SK-N-SH (cell line): Measurements from ENCODE around the gene ANKRD33B. TPM values are rescaled to one million over a fixed set of nuclear protein-coding genes. Genes with fewer than 3 reads are reported as not detected.

Source experiments
- CTCF ChIA-PET: fragments of 300-600, 350-600 bp; formaldehyde crosslinking; extraction: SDS; loops from one replicate; lab custom pipeline; 2021; lab: Yijun Ruan, JAX
- POLR2A ChIA-PET: fragments of 350-600 bp; sonication (Branson Sonifier 250); formaldehyde crosslinking; extraction: SDS; loops from one replicate; lab custom pipeline; 2020; ENCODE audit warnings: antibody characterized with exemption, inconsistent platforms; lab: Yijun Ruan, JAX
- DNase-seq: peaks from one replicate; pipeline ENCODE4 v3.0.0; 2012
- H2AFZ ChIP-seq: fragments of 200-600 bp; sonication (generic); 2 replicates; pipeline ENCODE4 v1.8.1; 2016; ENCODE audit warnings: antibody characterized with exemption, mild to moderate bottlenecking, low read depth
- H3F3A ChIP-seq: fragments of 200-600 bp; sonication (generic); replicated peaks from 2 replicates; pipeline ENCODE3; 2016; ENCODE audit warnings: antibody characterized with exemption, mild to moderate bottlenecking; ENCODE audit not compliant: insufficient read depth
- H3K27ac ChIP-seq, 2 experiments: fragments of 200-500 bp in 1 of 2; fragments of 200-600 bp in 1 of 2; sonication (Bioruptor generic) in 1 of 2; sonication (generic), shearing (Covaris generic) in 1 of 2; 2 replicates each; pipeline versions ENCODE4 v1.5.1 to v1.6.1; 2014 to 2016; ENCODE audit warnings: low read depth in 2 of 2, inconsistent platforms in 1 of 2, low read length in 1 of 2, mild to moderate bottlenecking in 1 of 2, mixed read lengths in 1 of 2
- H3K27me3 ChIP-seq: fragments of 200-600 bp; sonication (generic), shearing (Covaris generic); 2 replicates; pipeline ENCODE4 v1.6.1; 2016; ENCODE audit warnings: mixed run types; ENCODE audit not compliant: insufficient read depth
- H3K36me3 ChIP-seq, 2 experiments: fragments of 200-500 bp in 1 of 2; fragments of 200-600 bp in 1 of 2; sonication (Bioruptor generic) in 1 of 2; sonication (generic) in 1 of 2; replicated peaks in 1 of 2; 2 replicates each; pipeline versions ENCODE3 to v1.5.1; 2014 to 2016; ENCODE audit warnings: low read length in 1 of 2, mild to moderate bottlenecking in 1 of 2; ENCODE audit not compliant: insufficient read depth in 2 of 2, control insufficient read depth in 1 of 2
- H3K4me1 ChIP-seq, 2 experiments: fragments of 200-500 bp in 1 of 2; fragments of 200-600 bp in 1 of 2; sonication (Bioruptor generic) in 1 of 2; sonication (generic), shearing (Covaris generic) in 1 of 2; 2 replicates each; pipeline versions ENCODE4 v1.5.1 to v1.6.1; 2014 to 2016; ENCODE audit warnings: low read depth in 1 of 2, low read length in 1 of 2, mixed run types in 1 of 2; ENCODE audit not compliant: insufficient read depth in 2 of 2, control insufficient read depth in 1 of 2
- H3K4me2 ChIP-seq: fragments of 200-600 bp; sonication (generic), shearing (Covaris generic); 2 replicates; pipeline ENCODE4 v1.6.1; 2017; ENCODE audit warnings: mixed run types
- H3K4me3 ChIP-seq, 2 experiments: fragments of 200-500 bp in 1 of 2; fragments of 200-600 bp in 1 of 2; sonication (Bioruptor generic) in 1 of 2; sonication (generic), shearing (Covaris generic) in 1 of 2; 2 replicates each; pipeline versions ENCODE4 v1.5.1 to v1.8.1; 2014 to 2016; ENCODE audit warnings: low read depth in 2 of 2, inconsistent platforms in 1 of 2, low read length in 1 of 2, mild to moderate bottlenecking in 1 of 2, mixed read lengths in 1 of 2, moderate library complexity in 1 of 2
- H3K79me2 ChIP-seq: fragments of 200-600 bp; sonication (generic); 2 replicates; pipeline ENCODE4 v1.8.1; 2017; ENCODE audit warnings: mild to moderate bottlenecking; ENCODE audit not compliant: insufficient read depth
- H3K9ac ChIP-seq: fragments of 200-600 bp; sonication (generic); 2 replicates; pipeline ENCODE4 v1.6.1; 2017; ENCODE audit warnings: mixed run types
- H3K9me2 ChIP-seq: fragments of 200-600 bp; sonication (generic); 2 replicates; pipeline ENCODE4 v1.6.1; 2017; ENCODE audit warnings: mixed run types
- H3K9me3 ChIP-seq: fragments of 200-600 bp; sonication (generic); 2 replicates; pipeline ENCODE4 v1.6.1; 2017; ENCODE audit warnings: mixed run types, mild to moderate bottlenecking, moderate library complexity
- H4K20me1 ChIP-seq: fragments of 200-600 bp; sonication (generic); 2 replicates; pipeline ENCODE4 v1.6.1; 2017; ENCODE audit warnings: mild to moderate bottlenecking, mixed run types; ENCODE audit not compliant: insufficient read depth
- CHD2 ChIP-seq: fragments of 150-350 bp; IDR thresholded peaks from 2 replicates; pipeline ENCODE4 v1.6.1; 2018; ENCODE audit warnings: low read length; ENCODE audit not compliant: partially characterized antibody
- ELF1 ChIP-seq: IDR thresholded peaks from 2 replicates; pipeline ENCODE4 v1.4.0; 2012
- GABPA ChIP-seq: IDR thresholded peaks from 2 replicates; pipeline ENCODE4 v1.4.0; 2012; ENCODE audit warnings: low read depth, mild to moderate bottlenecking
- GATA2 ChIP-seq: sonication (generic); formaldehyde crosslinking; IDR thresholded peaks from 2 replicates; pipeline ENCODE4 v1.5.0; 2020; ENCODE audit warnings: mild to moderate bottlenecking, missing genetic modification reagents
- MAX ChIP-seq: IDR thresholded peaks from 2 replicates; pipeline ENCODE4 v1.4.0; 2012; ENCODE audit warnings: low read depth
- MXI1 ChIP-seq: IDR thresholded peaks from 2 replicates; pipeline ENCODE4 v1.6.1; 2012; ENCODE audit warnings: mild to moderate bottlenecking, low read depth, low read length, improper control_type of control experiment
- NRF1 ChIP-seq: IDR thresholded peaks from 2 replicates; pipeline ENCODE4 v1.6.1; 2012; ENCODE audit warnings: low read depth, mild to moderate bottlenecking, low read length
- POLR2AphosphoS5 ChIP-seq: IDR thresholded peaks from 2 replicates; pipeline ENCODE4 v1.6.1; 2012; ENCODE audit warnings: low read depth, low read length
- RAD21 ChIP-seq: IDR thresholded peaks from 2 replicates; pipeline ENCODE4 v1.6.1; 2012; ENCODE audit warnings: mild to moderate bottlenecking, low read length
- RFX5 ChIP-seq: IDR thresholded peaks from 2 replicates; pipeline ENCODE4 v1.6.1; 2012; ENCODE audit warnings: mild to moderate bottlenecking, improper control_type of control experiment, low read length
- RXRA ChIP-seq: IDR thresholded peaks from 2 replicates; pipeline ENCODE4 v1.4.0; 2012; ENCODE audit warnings: low read depth, mild to moderate bottlenecking, borderline replicate concordance
- TEAD4 ChIP-seq: IDR thresholded peaks from 2 replicates; pipeline ENCODE4 v1.4.0; 2012; ENCODE audit warnings: mild to moderate bottlenecking, borderline replicate concordance; ENCODE audit not compliant: insufficient read depth
- USF1 ChIP-seq: IDR thresholded peaks from 2 replicates; pipeline ENCODE4 v1.4.0; 2012; ENCODE audit warnings: low read depth, borderline replicate concordance
- USF2 ChIP-seq: fragments of 150-350 bp; IDR thresholded peaks from 2 replicates; pipeline ENCODE4 v1.6.1; 2017; ENCODE audit warnings: antibody characterized with exemption, low read length, low read depth, borderline replicate concordance
- YY1 ChIP-seq: IDR thresholded peaks from 2 replicates; pipeline ENCODE4 v1.4.0; 2012; ENCODE audit warnings: low read depth, mild to moderate bottlenecking
- ZBTB33 ChIP-seq: IDR thresholded peaks from 2 replicates; pipeline ENCODE4 v1.4.0; 2012; ENCODE audit warnings: low read depth, borderline replicate concordance
- WGBS: methylation state at CpG from one replicate; pipeline ENCODE4 v1.1.6; 2017; ENCODE audit warnings: low lambda C conversion rate; 5-methylcytosine and 5-hydroxymethylcytosine counted together
- polyA plus RNA-seq, 3 experiments: library from polyadenylated mRNA; depleted of rRNA; stranded (reverse); fragments of >200 nt; gene quantifications; 2 replicates each; pipeline ENCODE4 v1.2.3, GENCODE V29; 2012

The ANKRD33B gene
- polyA plus RNA-seq, 1 of the 3 experiments (the other 2 are of a cell fraction), result 1.8 TPM

GRCh38 chr5:10551782-10552138, 12.1 kb upstream of the ANKRD33B start:
- no peaks in the 10 kb centered on the region for H3K27me3 ChIP-seq
- H4K20me1 ChIP-seq, result no peaks in the 10 kb centered on the region
- no peak overlapping the region for H2AFZ ChIP-seq
- peak overlapping the region in 1 of 2 experiments; percentile 98; a peak in 2 of 4 replicates for H3K27ac ChIP-seq
- ChIA-PET POLR2A (no interaction called here), CTCF (interaction anchor here (0.9 to 2.5 kb wide), 2 partner anchors 10 to 99 kb away, joined by 3 to 8 read pairs; no protein-coding TSS in a partner anchor)
- no peak overlapping the region; a peak in 1 of 4 replicates for H3K4me3 ChIP-seq
- peak overlapping the region; percentile 50; the same call in 1 of the 2 replicates for H3K4me2 ChIP-seq
- H3K36me3 ChIP-seq, result no peaks in the 10 kb centered on the region
- no peak for TF ChIP-seq NRF1
- no peak for TF ChIP-seq RAD21
- no peak for TF ChIP-seq TEAD4
- no peak for TF ChIP-seq POLR2AphosphoS5
- TF ChIP-seq ELF1, result no peak
- no peak for TF ChIP-seq ZBTB33
- H3K79me2 ChIP-seq, result no peaks in the 10 kb centered on the region
- WGBS, result 70% methylated on average over 3 of the region's 3 CpGs
- H3K9ac ChIP-seq, result peak overlapping the region; percentile 73
- peaks cover 23% of the 10 kb centered on the region for H3F3A ChIP-seq
- peaks cover 4 to 32% of the 10 kb centered on the region in 2 experiments; a peak in 3 of 4 replicates for H3K4me1 ChIP-seq
- no peak for DNase-seq
- no peaks in the 10 kb centered on the region for H3K9me3 ChIP-seq
- H3K9me2 ChIP-seq, result no peaks in the 10 kb centered on the region

- TF ChIP-seq GATA2 (CRISPR knock-in tag), result no peak
- TF ChIP-seq POLR2AphosphoS5, result no peak
- no peak for TF ChIP-seq USF2
- TF ChIP-seq MXI1, result no peak
- TF ChIP-seq RFX5, result no peak
- TF ChIP-seq CHD2, result no peak
- TF ChIP-seq USF1, result no peak
- no peak for TF ChIP-seq ELF1
- TF ChIP-seq RXRA, result no peak
- no peak for TF ChIP-seq GABPA
- no peak for TF ChIP-seq NRF1
- TF ChIP-seq YY1, result no peak
- TF ChIP-seq MAX, result no peak
- TF ChIP-seq ZBTB33, result no peak
- Histone ChIP-seq H3K36me3 (no peaks in the 10 kb centered on the region), H3K4me3 (no peak overlapping the region), H3K9ac (peak overlapping the region; percentile 73; the same call in 1 of the 2 replicates), H3K27me3 (no peaks in the 10 kb centered on the region), H3K9me2 (no peaks in the 10 kb centered on the region), H3F3A (peaks cover 23% of the 10 kb centered on the region), H3K27ac (peak overlapping the region in 1 of 2 experiments; percentile 98; a peak in 2 of 4 replicates), H3K4me2 (peak overlapping the region; percentile 50; the same call in 1 of the 2 replicates), H4K20me1 (no peaks in the 10 kb centered on the region), H3K9me3 (no peaks in the 10 kb centered on the region), H3K4me1 (peaks cover 8 to 35% of the 10 kb centered on the region in 2 experiments; a peak in 3 of 4 replicates), H3K79me2 (no peaks in the 10 kb centered on the region), H2AFZ (no peak overlapping the region)
- ChIA-PET CTCF (interaction anchor here (0.9 to 2.5 kb wide), 2 partner anchors 9 to 99 kb away, joined by 3 to 8 read pairs; no protein-coding TSS in a partner anchor), POLR2A (no interaction called here)
- 86% methylated on average over 13 of the region's 14 CpGs for WGBS
- DNase-seq, result no peak
Observed at GRCh38 chr5:10552183-10553143, 11.4 kb upstream of the ANKRD33B start.
